NCI-H510A (cell line): ENCODE measurements around the gene MMP23B.

Source experiments
- DNase-seq: peaks from one replicate; lab custom pipeline; 2025; lab: John Stamatoyannopoulos, UW

Gene MMP23B

GRCh38 chr1:1602968-1603506 lies 28.9 kb upstream of the MMP23B start:
- no peak for DNase-seq

GRCh38 chr1:1603671-1604373 lies 28.2 kb upstream of the MMP23B start:
- no peak for DNase-seq

- no peak for DNase-seq
Observed at GRCh38 chr1:1604374-1605033, 27.5 kb upstream of the MMP23B start.

GRCh38 chr1:1605034-1605591 lies 26.9 kb upstream of the MMP23B start:
- no peak for DNase-seq

GRCh38 chr1:1605724-1606123 lies 26.2 kb upstream of the MMP23B start:
- no peak for DNase-seq

- no peak for DNase-seq
Observed at GRCh38 chr1:1606232-1606631, 25.7 kb upstream of the MMP23B start.

GRCh38 chr1:1609822-1610485 lies 22.0 kb upstream of the MMP23B start:
- DNase-seq, result no peak

- DNase-seq, result no peak
Observed at GRCh38 chr1:1610796-1611195, 21.2 kb upstream of the MMP23B start.

- peak; percentile 73 for DNase-seq
Observed at GRCh38 chr1:1612104-1612400, 19.9 kb upstream of the MMP23B start.

- DNase-seq, result no peak
Observed at GRCh38 chr1:1613509-1614082, 18.4 kb upstream of the MMP23B start.

- DNase-seq, result no peak
Observed at GRCh38 chr1:1614204-1614953, 17.6 kb upstream of the MMP23B start.

- DNase-seq, result no peak
Observed at GRCh38 chr1:1614954-1615255, 17.1 kb upstream of the MMP23B start.

GRCh38 chr1:1615256-1616044 lies 16.5 kb upstream of the MMP23B start, which contains the start of gene MIB2:
Gene MIB2, plus strand, starts transcription at chr1:1615500. Its CDS starts 7,953 bp downstream, at chr1:1623453.
- DNase-seq, result peak; percentile 100

GRCh38 chr1:1616045-1616790 lies 15.8 kb upstream of the MMP23B start:
- peak; percentile 60 for DNase-seq

GRCh38 chr1:1616838-1617237 lies 15.1 kb upstream of the MMP23B start:
- no peak for DNase-seq

GRCh38 chr1:1617516-1617915 lies 14.5 kb upstream of the MMP23B start:
- DNase-seq, result no peak

GRCh38 chr1:1617925-1618324 lies 14.0 kb upstream of the MMP23B start:
- no peak for DNase-seq

- no peak for DNase-seq
Observed at GRCh38 chr1:1618396-1619068, 13.4 kb upstream of the MMP23B start.

GRCh38 chr1:1619917-1620361 lies 12.0 kb upstream of the MMP23B start:
- no peak for DNase-seq
